GM23338 (cell line): Measurements from ENCODE around the gene WWOX. TPM values are rescaled to one million over a fixed set of nuclear protein-coding genes. Genes with fewer than 3 reads are reported as not detected.

Experiments used
- ATAC-seq: fragments of 200-7000 bp; cut with Tn5 transposase; 3 replicates; pipeline ENCODE4 v1.9.1; 2020
- DNase-seq: peaks from one replicate; pipeline ENCODE4 v3.0.0-alpha.2; 2015; ENCODE audit warnings: low spot score
- H2AFZ ChIP-seq: fragments of 200-600 bp; sonication (generic); 2 replicates; pipeline ENCODE4 v1.8.0; 2016; ENCODE audit warnings: antibody characterized with exemption, mild to moderate bottlenecking, moderate library complexity
- H3F3A ChIP-seq: fragments of 200-600 bp; sonication (generic); replicated peaks from 2 replicates; pipeline ENCODE4 v1.8.0; 2017; ENCODE audit warnings: antibody characterized with exemption, mixed run types, low read depth
- H3K27ac ChIP-seq: fragments of 200-600 bp; sonication (generic); 2 replicates; pipeline ENCODE4 v1.6.1; 2016; ENCODE audit warnings: low read depth
- H3K27me3 ChIP-seq: fragments of 200-600 bp; sonication (generic); 2 replicates; pipeline ENCODE4 v1.8.0; 2016; ENCODE audit warnings: mild to moderate bottlenecking, mixed run types, moderate library complexity; ENCODE audit not compliant: insufficient read depth
- H3K36me3 ChIP-seq: fragments of 200-600 bp; sonication (generic); 2 replicates; pipeline ENCODE4 v1.8.0; 2016; ENCODE audit warnings: mild to moderate bottlenecking; ENCODE audit not compliant: insufficient read depth
- H3K4me1 ChIP-seq: fragments of 200-600 bp; sonication (generic); 2 replicates; pipeline ENCODE4 v1.8.0; 2016; ENCODE audit warnings: mild to moderate bottlenecking, moderate library complexity; ENCODE audit not compliant: insufficient read depth
- H3K4me2 ChIP-seq: fragments of 200-600 bp; sonication (generic); 2 replicates; pipeline ENCODE4 v1.7.1; 2017; ENCODE audit warnings: mixed run types
- H3K4me3 ChIP-seq: fragments of 200-600 bp; sonication (generic); 2 replicates; pipeline ENCODE4 v1.6.1; 2016; ENCODE audit warnings: mixed run types
- H3K79me2 ChIP-seq: fragments of 200-600 bp; sonication (generic); replicated peaks from 2 replicates; pipeline ENCODE4 v1.8.0; 2017; ENCODE audit warnings: mild to moderate bottlenecking; ENCODE audit not compliant: insufficient read depth
- H3K9me2 ChIP-seq: fragments of 200-600 bp; sonication (generic); 2 replicates; pipeline ENCODE4 v1.8.0; 2017; ENCODE audit not compliant: insufficient read depth
- H4K20me1 ChIP-seq: fragments of 200-600 bp; sonication (generic); replicated peaks from 2 replicates; pipeline ENCODE4 v1.8.0; 2017; ENCODE audit warnings: mild to moderate bottlenecking; ENCODE audit not compliant: insufficient read depth
- H3K27ac Mint-ChIP-seq: 2 replicates; pipeline ENCODE4 v1.8.0; 2020; ENCODE audit warnings: inconsistent platforms, mild to moderate bottlenecking, moderate library complexity, mixed read lengths
- H3K27me3 Mint-ChIP-seq: 3 replicates; pipeline ENCODE4 v1.8.0; 2022; ENCODE audit warnings: low read depth, mild to moderate bottlenecking, moderate library complexity, mixed read lengths, inconsistent platforms; ENCODE audit not compliant: insufficient read depth, poor library complexity
- H3K36me3 Mint-ChIP-seq: 3 replicates; pipeline ENCODE4 v1.8.0; 2021; ENCODE audit warnings: low read depth, mild to moderate bottlenecking, inconsistent platforms, moderate library complexity, mixed read lengths
- H3K4me1 Mint-ChIP-seq: 3 replicates; pipeline ENCODE4 v1.8.0; 2020; ENCODE audit warnings: mild to moderate bottlenecking, inconsistent platforms, mixed read lengths
- H3K4me3 Mint-ChIP-seq: 3 replicates; pipeline ENCODE4 v1.8.0; 2021; ENCODE audit warnings: moderate library complexity, mild to moderate bottlenecking, inconsistent platforms, mixed read lengths
- H3K9me3 Mint-ChIP-seq: 3 replicates; pipeline ENCODE4 v1.8.0; 2020; ENCODE audit warnings: moderate library complexity, mild to moderate bottlenecking, inconsistent platforms, mixed read lengths
- CREB1 ChIP-seq: fragments of 250-450 bp; sonication (Bioruptor Pico); IDR thresholded peaks from 2 replicates; pipeline ENCODE4 v1.5.0; 2020; ENCODE audit warnings: low read depth, mild to moderate bottlenecking, moderate library complexity
- EZH2phosphoT487 ChIP-seq: fragments of 200-600 bp; sonication (generic); IDR thresholded peaks from one replicate; pipeline ENCODE4 v1.8.1; 2018; ENCODE audit warnings: antibody characterized with exemption; ENCODE audit not compliant: unreplicated experiment
- JUNB ChIP-seq: IDR thresholded peaks from one replicate; pipeline ENCODE4 v1.6.1; 2016; ENCODE audit warnings: antibody characterized with exemption; ENCODE audit not compliant: unreplicated experiment
- REST ChIP-seq: IDR thresholded peaks from one replicate; pipeline ENCODE4 v1.6.1; 2018; ENCODE audit warnings: antibody characterized with exemption; ENCODE audit not compliant: unreplicated experiment
- STAT1 ChIP-seq: IDR thresholded peaks from one replicate; pipeline ENCODE4 v1.6.1; 2016; ENCODE audit warnings: antibody characterized with exemption; ENCODE audit not compliant: unreplicated experiment
- ZNF114 ChIP-seq: fragments of 250-450 bp; sonication (Bioruptor Pico); IDR thresholded peaks from 2 replicates; pipeline ENCODE4 v1.5.0; 2020; ENCODE audit warnings: mild to moderate bottlenecking, moderate library complexity
- ZNF331 ChIP-seq: fragments of 250-450 bp; sonication (Bioruptor Pico); IDR thresholded peaks from 2 replicates; pipeline ENCODE4 v1.5.0; 2020; ENCODE audit warnings: low read depth, mild to moderate bottlenecking, moderate library complexity
- ZNF462 ChIP-seq: fragments of 250-450 bp; sonication (Bioruptor Pico); IDR thresholded peaks from 2 replicates; pipeline ENCODE4 v1.5.0; 2020; ENCODE audit warnings: mild to moderate bottlenecking, moderate library complexity
- polyA plus RNA-seq: library from polyadenylated mRNA; unstranded; fragments of >200 nt; fragmentation: Nextera tagmentation; extraction: Ambion mirVana; gene quantifications from 2 replicates; pipeline ENCODE4 v1.2.1, GENCODE V29; 2016
- total RNA-seq: library from RNA; depleted of rRNA; stranded (reverse); fragments of >200 nt; shearing (Covaris generic); gene quantifications from 2 replicates; pipeline ENCODE4 v1.2.3, GENCODE V29; 2014
- TF ChIP-seq, protein P1 (sequence below), 2 experiments: fragments of 200-600 bp in 1 of 2; sonication (generic) in 1 of 2; conservative IDR thresholded peaks; 2 replicates each; pipeline versions ENCODE4 v1.5.1 to v1.6.1; 2016 to 2017; ENCODE audit warnings: antibody characterized with exemption in 2 of 2, low read depth in 2 of 2, mild to moderate bottlenecking in 2 of 2, moderate library complexity in 1 of 2

The WWOX gene
- total and polyA plus RNA-seq, 2 experiments from 2014 or later, result 10.0 to 19.3 TPM

DNA sequence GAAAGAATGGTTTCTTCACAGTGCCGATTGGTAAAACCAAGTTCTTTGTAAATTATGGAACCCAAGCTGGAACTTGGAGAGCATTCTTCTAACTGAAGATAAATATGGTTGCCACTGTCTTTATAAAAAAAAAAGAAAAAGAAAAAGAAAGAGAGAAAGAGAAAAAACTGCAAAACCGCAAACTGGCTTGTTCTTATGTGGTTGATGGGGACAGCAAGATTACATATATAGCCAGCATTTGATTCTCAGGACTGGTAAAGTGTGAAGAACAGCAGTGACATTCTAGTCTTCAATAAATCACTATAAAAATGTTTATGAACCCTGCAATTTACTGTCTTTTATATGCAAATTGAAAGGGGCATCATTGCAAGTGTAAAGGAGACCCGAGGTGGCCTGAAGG lies 896.0 kb downstream of the WWOX start:
- Histone ChIP-seq H3K4me2 (0 out of 2 replicates have a peak overlapping the region, but pooled peaks have one; percentile 11), H2AFZ (peak overlapping the region; percentile 91), H3K27me3 (no peaks in the 10 kb centered on the region), H3F3A (no peaks in the 10 kb centered on the region), H3K9me2 (no peaks in the 10 kb centered on the region), H3K27ac (no peak overlapping the region), H3K4me1 (peaks cover 16% of the 10 kb centered on the region), H3K79me2 (no peaks in the 10 kb centered on the region), H4K20me1 (no peaks in the 10 kb centered on the region), H3K4me3 (no peak overlapping the region), H3K36me3 (no peaks in the 10 kb centered on the region)
- ATAC-seq, result no peak
- TF ChIP-seq, protein P1, sequence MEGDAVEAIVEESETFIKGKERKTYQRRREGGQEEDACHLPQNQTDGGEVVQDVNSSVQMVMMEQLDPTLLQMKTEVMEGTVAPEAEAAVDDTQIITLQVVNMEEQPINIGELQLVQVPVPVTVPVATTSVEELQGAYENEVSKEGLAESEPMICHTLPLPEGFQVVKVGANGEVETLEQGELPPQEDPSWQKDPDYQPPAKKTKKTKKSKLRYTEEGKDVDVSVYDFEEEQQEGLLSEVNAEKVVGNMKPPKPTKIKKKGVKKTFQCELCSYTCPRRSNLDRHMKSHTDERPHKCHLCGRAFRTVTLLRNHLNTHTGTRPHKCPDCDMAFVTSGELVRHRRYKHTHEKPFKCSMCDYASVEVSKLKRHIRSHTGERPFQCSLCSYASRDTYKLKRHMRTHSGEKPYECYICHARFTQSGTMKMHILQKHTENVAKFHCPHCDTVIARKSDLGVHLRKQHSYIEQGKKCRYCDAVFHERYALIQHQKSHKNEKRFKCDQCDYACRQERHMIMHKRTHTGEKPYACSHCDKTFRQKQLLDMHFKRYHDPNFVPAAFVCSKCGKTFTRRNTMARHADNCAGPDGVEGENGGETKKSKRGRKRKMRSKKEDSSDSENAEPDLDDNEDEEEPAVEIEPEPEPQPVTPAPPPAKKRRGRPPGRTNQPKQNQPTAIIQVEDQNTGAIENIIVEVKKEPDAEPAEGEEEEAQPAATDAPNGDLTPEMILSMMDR (conservative IDR thresholded peaks at IDR 0.05; ENCODE audit: low read depth in 2 of 2), result no peak
- TF ChIP-seq ZNF462 (CRISPR knock-in tag) (no peak), ZNF331 (CRISPR knock-in tag) (no peak), CREB1 (CRISPR knock-in tag) (no peak), ZNF114 (CRISPR knock-in tag) (no peak), STAT1 (no peak), JUNB (no peak), REST (no peak), EZH2phosphoT487 (no peak)
- H3K27ac Mint-ChIP-seq, result no peak overlapping the region; the same call in 1 of the 2 replicates
- peaks cover 3% of the 10 kb centered on the region; the same call in 2 of the 3 replicates for H3K9me3 Mint-ChIP-seq
- no peak overlapping the region for H3K4me3 Mint-ChIP-seq
- no peaks in the 10 kb centered on the region for H3K36me3 Mint-ChIP-seq
- peaks cover 46% of the 10 kb centered on the region for H3K4me1 Mint-ChIP-seq
- peaks cover 5% of the 10 kb centered on the region for H3K27me3 Mint-ChIP-seq
- DNase-seq, result no peak
